ENCODE results near the gene FGGY. TPM values are rescaled to one million over a fixed set of nuclear protein-coding genes. Genes with fewer than 3 reads are reported as not detected.
"Not testable (repeated sequence)": the region's sequence is repeated elsewhere in the genome, so short reads cannot be mapped to it uniquely, and the experiment has no call there.

Gene FGGY
- total RNA-seq, 1 donor from 2014 or later: 10.4 TPM

DNA sequence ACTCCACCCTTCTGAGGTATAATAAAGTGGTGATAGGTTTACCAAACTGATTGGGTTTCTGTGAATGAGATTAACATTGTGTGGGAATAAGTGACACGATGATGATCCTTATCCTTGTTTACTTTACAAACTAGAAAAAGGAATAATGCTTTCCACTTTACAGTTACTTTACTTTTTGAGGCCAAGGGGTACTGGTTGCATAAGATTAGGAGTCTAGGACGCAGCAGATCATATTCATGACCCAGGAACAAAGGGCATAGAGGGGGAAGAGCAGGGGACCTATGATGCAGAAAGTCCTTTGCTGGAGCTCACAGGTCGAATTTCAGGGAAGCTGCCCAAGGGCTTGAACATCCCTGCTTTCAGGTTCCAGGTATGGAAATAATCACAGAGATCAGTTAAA is 20.4 kb downstream of the FGGY start:
- ATAC-seq: no peak

DNA sequence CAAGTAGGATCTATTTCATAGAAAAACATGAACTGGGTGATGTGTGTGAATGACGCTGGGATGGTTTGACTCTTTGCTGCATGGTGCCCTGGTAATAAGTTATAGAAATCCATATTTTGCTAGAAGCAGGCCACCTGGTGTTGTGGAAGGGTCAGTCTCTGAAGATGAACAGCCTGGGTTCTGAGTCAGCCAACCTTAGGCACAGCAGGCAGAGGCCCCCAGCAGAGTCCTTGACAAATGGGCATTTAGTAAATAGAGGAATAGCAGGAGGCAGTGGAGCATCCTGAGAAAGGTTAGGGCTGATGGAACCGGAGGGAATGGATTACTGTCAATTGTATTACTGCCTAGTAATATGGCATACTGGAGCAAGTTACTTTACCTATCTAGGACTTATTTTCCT is 20.9 kb downstream of the FGGY start:
- ATAC-seq: no peak

DNA sequence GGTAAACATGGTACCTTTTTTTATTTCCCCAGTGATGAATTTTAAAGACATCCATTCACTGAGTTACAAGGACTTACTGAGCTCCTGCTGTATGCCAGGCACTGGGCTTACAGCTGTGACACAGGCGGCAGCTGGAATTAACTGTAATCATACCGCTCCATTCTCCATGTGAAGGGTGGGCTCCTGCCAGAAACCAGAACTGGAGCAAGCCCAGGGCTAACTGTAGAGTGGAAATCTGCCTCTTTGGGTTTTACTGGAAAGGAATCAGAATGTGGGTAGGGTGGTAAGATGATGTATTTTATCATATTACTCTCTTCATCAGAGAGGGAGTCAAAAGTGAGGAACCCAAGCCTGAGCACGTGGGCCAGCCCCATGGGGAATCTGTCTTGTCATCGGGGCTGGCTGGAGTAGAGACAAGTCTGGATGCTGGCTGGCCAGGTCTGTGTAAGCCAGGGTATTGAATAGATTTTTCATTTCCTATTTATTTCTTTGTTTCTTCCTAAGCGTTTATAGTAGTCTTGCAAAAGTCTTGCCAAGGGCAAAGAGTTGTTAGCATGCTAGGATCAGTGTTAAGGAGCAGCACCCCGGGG is 21.5 kb downstream of the FGGY start:
- no peak for ATAC-seq

DNA sequence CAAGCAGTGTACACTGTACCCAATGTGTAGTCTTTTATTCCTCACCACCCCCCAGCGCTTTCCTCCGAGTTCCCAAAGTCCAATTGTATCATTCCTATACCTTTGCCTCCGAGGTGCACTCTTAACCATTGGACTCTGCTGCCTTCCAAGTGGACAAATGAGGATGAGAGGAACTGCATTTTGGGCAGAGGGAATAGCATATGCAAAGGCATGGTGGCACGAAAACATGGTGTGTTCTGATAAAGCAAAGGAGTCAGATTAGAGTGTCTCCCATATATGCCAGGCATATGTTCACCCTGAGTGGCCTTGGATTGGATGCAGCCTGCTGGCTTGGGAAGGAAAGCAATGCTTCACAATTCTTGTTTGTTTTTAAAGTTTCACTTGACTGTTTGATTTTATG is 25.5 kb downstream of the FGGY start:
- no peak for ATAC-seq

DNA sequence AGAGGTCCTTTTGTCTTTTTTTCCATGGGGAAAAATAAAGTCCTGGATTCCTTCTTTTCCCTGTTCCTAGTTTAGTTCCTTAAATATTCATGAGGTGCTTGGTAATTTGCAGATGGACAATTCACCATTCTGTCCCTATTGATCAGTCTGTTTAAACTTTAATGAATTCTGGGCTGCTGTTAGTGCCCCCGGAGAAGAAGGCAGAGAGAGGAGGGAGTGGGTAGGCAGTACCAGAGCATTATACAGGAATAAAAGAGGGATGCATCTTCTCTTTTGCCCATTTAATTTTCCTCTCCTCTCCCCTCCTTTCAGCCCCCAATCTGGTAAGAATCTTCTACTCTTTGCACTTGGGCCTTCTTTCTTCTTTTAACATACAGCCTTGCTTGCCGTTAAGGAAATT is 25.9 kb downstream of the FGGY start:
- no peak for ATAC-seq

DNA sequence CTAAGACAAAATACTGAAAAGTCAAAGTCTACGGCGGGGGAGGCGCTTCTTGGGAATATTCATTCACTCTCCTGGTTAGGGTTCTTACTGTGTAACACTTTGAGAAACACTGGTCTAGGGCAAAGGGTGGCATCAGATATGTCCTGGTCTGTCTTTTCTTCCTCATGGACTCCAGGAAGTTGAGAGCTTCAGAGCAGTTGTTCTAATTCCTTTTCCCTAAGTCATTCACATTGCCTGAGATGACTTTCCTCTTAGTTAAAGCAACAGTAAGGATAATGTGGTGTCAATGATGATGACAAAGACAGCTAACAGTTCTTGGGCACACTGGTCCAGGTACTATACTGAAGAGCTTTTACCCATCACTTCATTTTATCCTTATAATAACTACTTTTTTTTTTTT is 27.0 kb downstream of the FGGY start:
- no peak for ATAC-seq

DNA sequence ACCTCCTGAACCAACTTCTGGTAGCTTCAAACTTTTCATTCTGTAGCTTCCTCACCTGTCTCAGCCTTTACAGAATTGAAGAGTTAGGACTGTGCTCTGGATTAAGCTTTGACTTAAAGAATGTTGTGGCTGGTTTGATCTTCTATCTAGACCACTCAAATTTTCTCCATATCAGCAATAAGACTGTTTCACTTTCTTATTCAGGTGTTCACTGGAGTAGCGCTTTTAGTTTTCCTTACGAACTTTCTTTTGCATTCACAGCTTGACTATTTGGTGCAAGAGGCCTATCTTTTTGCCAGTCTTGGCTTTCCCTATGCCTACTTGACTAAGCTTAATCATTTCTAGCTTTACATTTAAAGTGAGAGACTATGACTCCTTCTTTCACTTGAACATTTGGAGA is 31.5 kb downstream of the FGGY start:
- no peak for ATAC-seq

DNA sequence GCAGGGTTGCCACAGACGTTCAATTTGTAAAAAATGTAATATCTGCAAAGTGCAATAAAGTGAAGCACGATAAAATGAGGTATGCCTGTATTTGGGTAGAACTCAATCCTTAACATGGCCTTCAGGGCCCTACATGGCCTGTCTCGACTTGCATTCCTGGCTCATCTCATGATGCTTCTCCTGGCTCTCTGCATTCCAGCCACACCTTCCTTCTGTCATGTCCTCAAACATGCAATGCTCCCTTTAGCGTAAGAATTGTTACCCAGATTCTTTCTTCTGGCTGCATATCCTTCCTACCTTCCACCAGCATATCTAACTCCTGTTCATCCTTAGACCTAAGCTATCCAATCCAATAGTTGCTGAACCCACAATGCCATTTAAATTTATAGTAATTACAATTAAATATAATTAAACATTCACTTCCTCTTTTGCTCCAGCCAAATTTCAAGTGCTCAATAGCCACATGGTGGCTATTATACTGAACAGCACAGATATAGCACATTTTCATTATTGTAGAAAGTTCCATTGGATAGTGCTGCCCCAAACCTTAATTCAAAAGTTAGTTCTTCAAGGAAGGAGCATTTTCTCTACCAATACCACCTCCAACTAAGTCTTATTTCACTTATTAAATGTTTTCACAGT is 32.6 kb downstream of the FGGY start:
- ATAC-seq: peak; percentile 93

DNA sequence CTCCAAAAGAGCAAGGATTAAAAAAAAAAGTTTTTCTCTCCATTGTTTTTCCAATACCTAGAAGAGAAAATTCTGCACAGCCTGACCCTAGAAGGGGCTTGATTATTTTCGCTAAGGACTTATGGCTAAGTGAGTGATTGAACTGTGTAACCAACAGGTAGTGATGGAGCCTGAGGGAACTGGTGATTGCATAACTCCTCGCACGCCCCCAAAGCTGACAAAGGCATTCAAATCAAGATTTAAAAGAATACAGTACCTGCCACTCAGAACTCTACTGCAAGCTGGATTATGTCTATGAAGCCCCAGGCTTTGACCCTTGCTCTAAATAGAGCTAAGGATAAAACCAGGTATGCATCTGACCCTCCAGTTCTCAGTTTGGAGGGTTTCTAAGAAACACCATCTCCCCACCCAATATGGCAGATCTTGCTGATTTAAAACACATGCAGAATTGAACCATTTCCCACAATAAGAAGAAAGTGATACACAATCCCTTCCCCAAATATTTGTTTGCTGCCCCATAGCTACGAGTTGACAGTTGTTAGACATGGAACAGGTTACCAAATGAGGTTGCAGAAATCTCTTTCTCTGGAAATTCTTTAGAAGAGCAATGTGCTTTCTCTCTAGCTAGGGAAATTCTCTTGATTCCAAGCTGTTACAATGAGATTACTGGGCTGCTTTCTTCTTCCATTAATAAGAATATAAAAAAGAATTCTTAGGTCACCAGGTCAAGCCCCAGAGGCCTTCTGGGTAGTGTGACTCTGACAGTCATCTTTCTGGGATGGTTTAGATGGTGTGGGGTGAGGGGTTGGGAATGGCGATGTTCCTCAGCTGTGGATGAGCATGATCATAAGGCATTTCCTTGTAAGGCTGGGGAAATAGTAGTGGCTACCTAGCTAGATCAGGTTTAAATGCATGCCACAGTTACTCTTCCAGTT is 35.1 kb downstream of the FGGY start:
- ATAC-seq: no peak

DNA sequence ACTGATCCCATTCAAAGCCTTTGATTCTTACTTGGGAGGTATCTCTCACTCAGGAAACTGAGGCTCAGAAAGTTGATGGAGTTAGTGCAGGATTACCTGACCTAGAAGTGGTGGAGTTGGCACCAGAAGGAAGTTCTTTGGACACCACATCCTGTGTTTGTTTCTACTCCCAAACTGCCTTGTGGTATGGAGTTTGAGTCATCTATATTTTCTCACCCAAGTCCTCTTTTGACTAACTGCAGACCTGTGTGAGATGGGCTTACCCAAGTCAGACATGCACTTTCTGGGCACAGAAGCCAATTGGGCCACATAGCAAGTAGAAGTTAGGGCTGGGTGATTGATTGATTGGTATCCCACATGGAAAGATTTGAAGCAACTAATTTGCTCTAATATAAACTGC is 36.1 kb downstream of the FGGY start:
- ATAC-seq: no peak

DNA sequence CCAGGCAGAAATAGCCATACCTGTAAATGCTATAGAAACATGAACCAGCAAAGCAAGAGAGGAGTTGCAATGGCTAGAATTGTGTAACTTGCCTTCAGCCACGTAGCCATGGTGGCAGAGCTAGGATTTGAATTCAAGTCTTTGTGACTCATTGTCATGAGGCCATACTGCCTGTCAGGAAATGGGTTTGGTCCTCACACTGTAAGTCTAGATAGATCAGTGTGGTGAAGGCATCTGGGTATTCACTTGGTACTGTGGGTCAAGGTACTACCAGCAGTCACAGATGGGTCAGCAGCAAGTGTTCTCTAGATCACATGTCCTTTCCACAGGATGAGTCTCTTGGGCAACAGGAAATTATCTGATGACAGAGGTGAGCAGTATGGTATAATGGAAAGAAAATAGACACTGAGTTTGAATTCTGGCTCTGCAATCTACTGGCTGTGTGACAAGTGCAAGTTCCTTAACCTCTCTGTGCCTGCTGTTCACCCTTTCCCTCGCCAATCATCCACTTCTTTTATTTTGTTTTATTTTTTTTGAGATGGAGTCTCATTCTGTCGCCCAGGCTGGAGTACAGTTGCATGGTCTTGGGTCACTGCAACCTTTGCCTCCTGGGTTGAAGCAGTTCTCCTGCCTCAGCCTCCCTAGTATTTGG is 36.9 kb downstream of the FGGY start:
- peak; percentile 76 for ATAC-seq

DNA sequence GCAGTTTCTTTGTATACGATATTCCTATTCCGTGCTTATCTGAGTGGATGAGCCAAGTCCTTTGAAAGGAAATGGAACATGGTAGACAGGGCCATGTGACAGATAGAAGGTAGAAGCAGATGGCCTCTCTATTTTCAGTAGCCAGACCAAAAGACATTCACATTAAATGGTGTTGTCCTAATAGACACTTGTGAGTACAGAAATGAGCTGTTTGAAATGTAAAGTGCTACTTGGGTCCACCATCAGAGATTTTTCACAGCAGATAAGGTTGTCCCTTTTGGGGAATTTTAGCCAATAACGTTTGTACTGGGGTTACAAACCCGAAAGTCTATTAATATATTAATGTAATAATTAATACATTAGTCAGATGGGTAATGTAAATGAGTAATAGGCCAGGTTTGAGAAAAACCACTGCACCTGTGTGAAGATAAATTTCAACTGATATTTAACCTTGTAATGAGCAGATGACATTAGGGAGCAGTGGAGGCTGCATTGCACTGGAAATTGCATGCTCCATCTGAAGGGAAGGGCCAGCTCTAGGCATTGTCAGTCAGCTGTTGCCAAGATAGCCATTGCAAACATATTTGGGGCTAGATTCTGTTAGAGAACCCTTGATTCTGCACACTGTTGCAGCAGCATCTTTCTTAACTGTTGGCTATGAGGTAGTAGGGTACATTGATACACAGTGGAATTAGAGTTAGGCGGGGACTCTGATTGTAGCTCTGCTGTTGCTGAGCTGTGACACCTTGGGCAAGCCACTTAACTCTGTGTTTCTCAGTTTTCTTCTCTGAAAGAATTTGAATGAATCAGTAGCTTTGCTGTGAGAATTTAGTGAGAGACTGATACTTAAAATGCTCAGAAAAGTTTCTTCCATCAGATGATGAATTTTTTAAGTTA is 43.8 kb downstream of the FGGY start:
- no peak for ATAC-seq

DNA sequence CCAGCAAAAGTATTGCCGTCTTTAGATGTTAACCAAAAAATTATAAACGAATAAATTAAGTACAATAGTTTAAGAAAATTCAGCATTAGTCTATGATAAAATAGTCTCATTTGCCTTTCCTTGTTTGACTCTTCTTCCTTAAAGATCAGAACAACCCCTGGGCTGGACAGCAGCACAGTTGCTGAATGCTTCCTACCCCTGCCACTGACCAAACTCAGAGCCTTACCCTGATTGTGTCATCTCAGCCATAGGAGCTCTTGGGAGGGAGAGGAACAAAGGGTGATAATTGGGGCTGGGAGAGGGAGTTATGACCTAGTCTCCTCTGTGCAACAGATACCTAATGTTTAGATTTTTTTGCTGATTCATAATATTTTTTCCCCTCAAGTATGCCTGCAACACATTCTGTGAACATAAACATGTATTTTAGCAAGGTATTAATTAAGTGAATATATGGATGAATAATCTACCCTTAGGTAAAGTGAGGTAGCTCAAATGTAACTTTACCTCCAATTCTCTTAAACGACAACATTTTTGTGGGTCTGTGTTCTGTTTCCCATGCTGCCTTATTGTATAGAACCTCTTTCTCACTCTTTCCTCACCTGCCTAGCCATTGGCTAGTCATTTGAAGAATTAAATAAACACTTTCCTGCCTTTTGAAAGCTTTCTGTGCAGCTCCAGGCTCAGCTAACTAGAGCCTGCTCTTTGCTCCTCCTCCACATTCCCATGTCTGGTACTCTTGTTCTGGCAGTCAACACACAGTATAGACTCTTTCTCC is 46.1 kb downstream of the FGGY start:
- no peak for ATAC-seq

DNA sequence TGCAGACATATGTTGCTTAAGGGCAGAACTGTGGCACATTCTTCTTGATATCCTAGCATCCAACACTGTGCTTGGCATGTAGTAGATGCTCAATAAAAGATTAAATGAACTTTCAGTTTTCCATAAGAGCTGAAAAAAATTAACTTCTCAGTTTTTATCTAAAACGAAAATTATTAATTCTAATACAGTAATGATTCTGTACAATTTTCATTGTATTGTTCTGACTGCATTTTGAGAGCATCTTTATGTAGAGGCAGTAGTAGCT is 46.6 kb downstream of the FGGY start:
- no peak for ATAC-seq

DNA sequence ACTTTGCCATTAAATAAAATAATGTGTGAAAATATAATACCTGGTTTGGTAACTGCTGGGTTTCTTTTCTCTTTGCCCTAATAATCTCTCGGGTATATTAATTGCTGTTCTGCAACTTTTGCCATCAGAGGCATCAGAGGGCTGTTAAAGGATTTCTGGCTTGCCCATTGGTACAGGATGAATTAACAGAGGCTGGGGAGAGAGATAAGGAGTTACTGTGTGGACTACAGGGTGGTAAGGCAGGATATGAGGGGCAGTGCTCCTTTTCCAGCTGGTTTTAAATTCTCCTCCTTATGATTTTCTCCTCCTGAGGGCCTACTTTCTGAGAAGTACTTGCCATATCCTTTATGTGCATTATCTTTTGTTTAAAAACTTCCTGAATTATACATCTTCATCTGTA is 48.3 kb downstream of the FGGY start:
- ATAC-seq: no peak

DNA sequence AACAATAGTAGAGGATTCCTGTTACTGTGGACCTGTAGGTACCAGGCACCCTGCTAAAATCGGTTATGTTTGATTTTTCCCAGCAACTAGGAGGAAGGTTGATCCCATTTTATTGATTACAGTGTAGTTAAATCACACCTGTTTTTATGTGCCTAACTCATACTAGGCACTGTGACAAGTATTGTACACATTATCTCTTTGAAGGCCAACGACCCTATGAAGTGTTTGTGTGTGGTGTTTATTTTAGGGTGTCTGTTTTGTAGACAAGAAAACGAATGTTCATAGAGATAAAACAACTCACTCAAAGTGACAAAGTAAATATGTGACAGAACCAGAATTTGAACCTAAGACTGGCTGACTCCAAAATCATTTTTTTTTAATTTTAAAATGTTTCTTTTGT is 49.5 kb downstream of the FGGY start:
- ATAC-seq: no peak

DNA sequence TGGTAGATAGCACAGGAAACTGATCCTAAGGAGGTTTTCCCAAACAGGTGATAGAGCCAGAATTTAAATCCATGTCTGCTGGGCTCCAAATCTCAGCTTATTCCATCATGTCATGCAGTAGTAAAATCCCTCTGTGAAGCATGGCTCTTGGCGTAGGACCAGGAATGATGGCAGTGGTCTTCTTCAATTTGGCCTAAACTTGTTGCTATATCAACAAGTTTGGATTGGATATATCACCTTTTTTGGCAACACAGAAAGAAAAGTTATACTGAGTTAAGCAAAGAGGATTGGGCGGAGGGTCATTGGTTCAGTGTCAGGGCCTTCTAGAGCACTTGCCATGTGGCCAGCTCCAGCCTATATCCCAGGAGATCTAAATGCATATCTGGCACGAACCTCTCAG is 52.2 kb downstream of the FGGY start:
- ATAC-seq: no peak

DNA sequence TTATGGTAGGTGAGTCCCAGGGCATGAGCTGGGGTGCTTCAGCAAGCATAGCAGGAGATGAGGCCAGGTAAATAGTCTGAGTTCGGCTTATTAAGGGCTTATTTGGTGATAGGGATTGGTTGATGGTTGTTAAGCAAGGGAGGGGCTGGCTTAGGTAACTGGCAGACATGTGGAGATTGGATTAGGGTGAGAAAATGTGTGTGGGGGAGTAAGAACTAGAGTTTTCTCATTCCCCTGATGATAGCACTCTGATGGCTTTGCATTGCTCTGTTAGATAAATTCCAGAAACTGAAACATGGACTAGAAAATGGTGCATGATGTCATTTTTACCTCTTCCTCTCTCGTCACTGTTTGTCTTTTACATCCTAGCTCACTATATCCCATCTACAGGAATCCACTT is 53.6 kb downstream of the FGGY start:
- ATAC-seq: no peak

DNA sequence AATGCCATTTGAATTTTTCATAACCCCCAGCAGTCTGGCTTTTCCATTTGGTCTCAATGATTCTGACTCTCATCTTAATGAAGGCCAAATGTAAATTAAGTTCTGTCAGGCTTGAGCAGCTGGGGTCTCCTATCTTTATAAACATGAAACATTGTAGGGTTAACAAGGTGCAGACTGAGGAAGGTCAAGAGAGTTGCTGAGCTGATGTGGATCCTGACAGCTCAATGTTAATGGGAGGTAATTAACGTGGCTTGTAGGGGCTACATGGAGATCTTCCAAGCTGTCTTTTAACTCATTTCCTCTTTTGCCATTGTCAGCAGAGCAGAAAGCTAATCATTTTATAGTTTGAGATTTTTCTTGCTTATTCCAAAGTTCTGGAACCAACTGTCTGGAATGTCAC is 55.2 kb downstream of the FGGY start:
- ATAC-seq: no peak

DNA sequence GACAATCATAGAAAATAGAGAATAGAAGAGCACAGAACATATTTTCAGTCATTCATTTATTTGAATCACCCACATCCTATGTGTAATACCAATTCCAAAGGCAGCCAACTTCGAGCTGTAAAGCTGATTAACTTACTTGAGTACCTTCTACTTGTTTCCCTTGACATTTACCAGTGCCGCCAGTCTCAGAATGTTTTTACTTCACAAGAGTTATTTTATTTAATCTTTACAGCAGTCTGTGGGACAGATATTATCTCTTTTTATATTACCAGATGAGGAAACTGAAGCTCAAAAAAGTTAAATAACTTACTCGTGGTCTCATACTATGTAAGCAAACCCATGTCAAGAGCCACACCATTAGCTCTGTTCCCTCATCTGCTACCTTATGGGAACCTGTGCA is 56.6 kb downstream of the FGGY start:
- ATAC-seq: no peak

DNA sequence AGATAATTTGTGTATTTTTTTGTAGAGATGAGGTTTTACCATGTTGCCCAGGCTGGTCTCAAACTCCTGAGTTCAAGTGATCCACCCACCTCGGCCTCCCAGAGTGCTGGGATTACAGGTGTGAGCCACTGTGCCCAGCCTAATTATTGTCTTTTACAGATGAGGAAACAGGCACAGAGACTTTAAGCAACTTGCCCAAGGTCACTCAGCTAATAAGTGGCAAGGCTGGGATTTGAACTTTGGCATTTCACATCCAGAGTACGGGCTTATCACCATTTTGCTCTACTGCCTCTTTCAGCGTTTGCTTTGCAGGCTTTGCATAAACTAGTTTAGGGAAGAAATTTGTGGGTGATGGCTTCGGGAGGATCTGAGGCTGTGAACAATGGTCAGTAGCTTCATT is 57.3 kb downstream of the FGGY start:
- not testable (repeated sequence) for ATAC-seq

Data from esophagus mucosa (tissue), 1 donor.